GM21528 (cell line): ENCODE data around the gene ACTR1A.
"Not testable (repeated sequence)": the region's sequence is repeated elsewhere in the genome, so short reads cannot be mapped to it uniquely, and the experiment has no call there.

Source experiments
- ATAC-seq: cut with Tn5 transposase; IDR thresholded peaks from one replicate; pipeline ENCODE4 v1.9.1; 2021; ENCODE audit warnings: mild to moderate bottlenecking, moderate library complexity; ENCODE audit not compliant: unreplicated experiment, low FRiP score

The ACTR1A gene

GRCh38 chr10:102457591-102458150 lies 44.8 kb downstream of the ACTR1A start:
- ATAC-seq = no peak

GRCh38 chr10:102455893-102456471 lies 46.5 kb downstream of the ACTR1A start:
- ATAC-seq = no peak

- ATAC-seq = not testable (repeated sequence)
These were observed 47.6 kb downstream of the ACTR1A start for GRCh38 chr10:102454662-102455487.

- ATAC-seq = no peak
These were observed 49.0 kb downstream of the ACTR1A start for GRCh38 chr10:102453502-102453901.

GRCh38 chr10:102452672-102453340 lies 49.7 kb downstream of the ACTR1A start:
- ATAC-seq = no peak

GRCh38 chr10:102451105-102451969 lies 51.2 kb downstream of the ACTR1A start, which contains the start of gene C10orf95:
TSS of gene C10orf95 (minus strand) at chr10:102451543. CDS start at chr10:102451093, 450 bp downstream.
- no peak for ATAC-seq

- peak; percentile 72 for ATAC-seq
These were observed 52.0 kb downstream of the ACTR1A start for GRCh38 chr10:102450374-102451104.

- ATAC-seq = peak; percentile 24
These were observed 52.5 kb downstream of the ACTR1A start for GRCh38 chr10:102450124-102450373.

GRCh38 chr10:102449321-102450123 lies 53.0 kb downstream of the ACTR1A start:
- ATAC-seq = peak; percentile 54

- no peak for ATAC-seq
These were observed 57.7 kb downstream of the ACTR1A start for GRCh38 chr10:102444851-102445250.

GRCh38 chr10:102438374-102438773 lies 64.1 kb downstream of the ACTR1A start:
- no peak for ATAC-seq

- no peak for ATAC-seq
These were observed 65.0 kb downstream of the ACTR1A start for GRCh38 chr10:102437515-102437914.

- no peak for ATAC-seq
These were observed 66.2 kb downstream of the ACTR1A start for GRCh38 chr10:102436312-102436711.

GRCh38 chr10:102435529-102436233 lies 66.8 kb downstream of the ACTR1A start:
- no peak for ATAC-seq

GRCh38 chr10:102435133-102435497 lies 67.4 kb downstream of the ACTR1A start:
- no peak for ATAC-seq

GRCh38 chr10:102434394-102435132 lies 67.9 kb downstream of the ACTR1A start:
- no peak for ATAC-seq

GRCh38 chr10:102433619-102434046 lies 68.9 kb downstream of the ACTR1A start:
- ATAC-seq = no peak
